Measurements from ENCODE around the gene SLC1A4.
"Not testable (repeated sequence)": the region's sequence is repeated elsewhere in the genome, so short reads cannot be mapped to it uniquely, and the experiment has no call there.

SLC1A4 gene

GRCh38 chr2:64995041-64995440 lies 5.8 kb downstream of the SLC1A4 start:
- DNase-seq, result no peak

- DNase-seq, result no peak
Observed at GRCh38 chr2:64996871-64997307, 7.7 kb downstream of the SLC1A4 start.

GRCh38 chr2:64998658-64999061 lies 9.5 kb downstream of the SLC1A4 start:
- DNase-seq, result no peak

GRCh38 chr2:64999754-65000153 lies 10.6 kb downstream of the SLC1A4 start:
- DNase-seq, result no peak

- DNase-seq, result no peak
Observed at GRCh38 chr2:65000644-65001043, 11.4 kb downstream of the SLC1A4 start.

GRCh38 chr2:65003037-65003436 lies 13.8 kb downstream of the SLC1A4 start:
- DNase-seq, result no peak

GRCh38 chr2:65004232-65004631 lies 15.0 kb downstream of the SLC1A4 start:
- DNase-seq, result not testable (repeated sequence)

GRCh38 chr2:65013776-65014175 lies 24.6 kb downstream of the SLC1A4 start:
- DNase-seq, result no peak

GRCh38 chr2:65015731-65016130 lies 26.5 kb downstream of the SLC1A4 start:
- no peak for DNase-seq

GRCh38 chr2:65016789-65017188 lies 27.6 kb downstream of the SLC1A4 start:
- DNase-seq, result no peak

GRCh38 chr2:65017335-65017734 lies 28.1 kb downstream of the SLC1A4 start:
- no peak for DNase-seq

- no peak for DNase-seq
Observed at GRCh38 chr2:65018141-65018582, 29.0 kb downstream of the SLC1A4 start.

- no peak for DNase-seq
Observed at GRCh38 chr2:65019010-65019409, 29.8 kb downstream of the SLC1A4 start.

- no peak for DNase-seq
Observed at GRCh38 chr2:65019675-65020195, 30.5 kb downstream of the SLC1A4 start.

GRCh38 chr2:65020251-65020650 lies 31.1 kb downstream of the SLC1A4 start:
- not testable (repeated sequence) for DNase-seq

GRCh38 chr2:65020943-65021528 lies 31.8 kb downstream of the SLC1A4 start:
- DNase-seq, result no peak

- no peak for DNase-seq
Observed at GRCh38 chr2:65021709-65022108, 32.5 kb downstream of the SLC1A4 start.

- no peak for DNase-seq
Observed at GRCh38 chr2:65022189-65022588, 33.0 kb downstream of the SLC1A4 start.

- DNase-seq, result no peak
Observed at GRCh38 chr2:65023742-65024141, 34.5 kb downstream of the SLC1A4 start.

- no peak for DNase-seq
Observed at GRCh38 chr2:65024149-65024829, 35.1 kb downstream of the SLC1A4 start.

GRCh38 chr2:65025453-65026123 lies 36.4 kb downstream of the SLC1A4 start:
- DNase-seq, result no peak

GRCh38 chr2:65026154-65026553 lies 37.0 kb downstream of the SLC1A4 start:
- no peak for DNase-seq

- no peak for DNase-seq
Observed at GRCh38 chr2:65026704-65027464, 37.7 kb downstream of the SLC1A4 start.
